GM12874 (cell line): Measurements from ENCODE around the gene BTBD16.

Experiments used
- CTCF ChIP-seq: IDR thresholded peaks from 2 replicates; pipeline ENCODE4 v1.5.1; 2011; ENCODE audit warnings: low read depth, mild to moderate bottlenecking, control low read depth, low read length, moderate library complexity; ENCODE audit not compliant: insufficient read depth

Gene BTBD16

GRCh38 chr10:122264931-122265330 lies 6.2 kb upstream of the BTBD16 start:
- TF ChIP-seq CTCF, result no peak

- no peak for TF ChIP-seq CTCF
Observed at GRCh38 chr10:122265896-122266295, 5.2 kb upstream of the BTBD16 start.

GRCh38 chr10:122267849-122268737 lies 3.0 kb upstream of the BTBD16 start:
- peak; percentile 94 for TF ChIP-seq CTCF

GRCh38 chr10:122269059-122269687 lies 1.9 kb upstream of the BTBD16 start:
- no peak for TF ChIP-seq CTCF

GRCh38 chr10:122273966-122274545 lies 3.0 kb downstream of the BTBD16 start:
- TF ChIP-seq CTCF, result no peak

GRCh38 chr10:122276611-122277208 lies 5.6 kb downstream of the BTBD16 start:
- no peak for TF ChIP-seq CTCF

- no peak for TF ChIP-seq CTCF
Observed at GRCh38 chr10:122277526-122278136, 6.5 kb downstream of the BTBD16 start.
